HepG2 (cell line): Measurements from ENCODE around the gene NEURL4. TPM values are rescaled to one million over a fixed set of nuclear protein-coding genes. Genes with fewer than 3 reads are reported as not detected.

ENCODE experiments used
- ATAC-seq: fragments of 200-7000 bp; cut with Tn5 transposase; 3 replicates; pipeline ENCODE4 v1.9.1; 2020; ENCODE audit warnings: mild to moderate bottlenecking, moderate library complexity
- BruUV-seq: library from RNA; stranded (reverse); fragments of 400-500 nt; replicated peaks from 2 replicates; lab custom pipeline; 2021; lab: Mats Ljungman, UMichigan
- CTCF ChIA-PET: fragments of 300-600 bp; formaldehyde crosslinking; extraction: SDS; loops from one replicate; lab custom pipeline; 2021; ENCODE audit warnings: low total read pairs, inconsistent platforms, low intra/inter-chr PET ratio; lab: Yijun Ruan, JAX
- POLR2A ChIA-PET: fragments of 350-600 bp; sonication (Branson Sonifier 250); formaldehyde crosslinking; loops from one replicate; lab custom pipeline; 2020; ENCODE audit warnings: antibody characterized with exemption, inconsistent platforms; lab: Yijun Ruan, JAX
- DNase-seq: peaks from one replicate; pipeline ENCODE4 v3.0.0-alpha.2; 2015; ENCODE audit warnings: low spot score
- FAIRE-seq: peaks from 3 replicates; lab custom pipeline; 2011; peaks lifted over from hg19 to GRCh38; lab: Jason Lieb, UNC
- H2AFZ ChIP-seq: one replicate; pipeline ENCODE4 v1.6.1; 2011; ENCODE audit warnings: low read length, inconsistent platforms
- H3K27ac ChIP-seq: fragments of 300-600 bp; 3 replicates; pipeline ENCODE4 v1.8.0; 2011; ENCODE audit warnings: mixed run types, mild to moderate bottlenecking, mixed read lengths, low read length, inconsistent platforms; ENCODE audit not compliant: insufficient read depth; ENCODE audit errors: extremely low read length
- H3K27me3 ChIP-seq, 2 experiments: fragments of 200-600 bp in 1 of 2; 2 replicates in 1 of 2; 3 replicates in 1 of 2; pipeline versions ENCODE4 v1.6.0 to v1.8.0; 2011; ENCODE audit warnings: low read length in 2 of 2, mild to moderate bottlenecking in 2 of 2, moderate library complexity in 2 of 2, inconsistent platforms in 1 of 2; ENCODE audit not compliant: insufficient read depth in 2 of 2, control insufficient read depth in 1 of 2
- H3K36me3 ChIP-seq, 2 experiments: fragments of 200-600 bp in 1 of 2; replicated peaks in 1 of 2; 2 replicates in 1 of 2; 3 replicates in 1 of 2; pipeline versions ENCODE4 v1.5.1 to v1.8.0; 2011; ENCODE audit warnings: low read length in 2 of 2, inconsistent platforms in 1 of 2; ENCODE audit not compliant: insufficient read depth in 2 of 2, control insufficient read depth in 1 of 2
- H3K4me1 ChIP-seq: 2 replicates; pipeline ENCODE4 v1.5.1; 2012; ENCODE audit warnings: low read length, inconsistent platforms; ENCODE audit not compliant: insufficient read depth
- H3K4me2 ChIP-seq: 2 replicates; pipeline ENCODE4 v1.6.0; 2011; ENCODE audit warnings: low read depth, low read length, inconsistent platforms
- H3K4me3 ChIP-seq, 3 experiments: fragments of 200-600 bp in 1 of 3; sonication (generic), shearing (Covaris generic) in 1 of 3; replicated peaks in 1 of 3; 2 replicates each; pipeline ENCODE4 v1.5.1; 2011 to 2016; ENCODE audit warnings: low read length in 3 of 3, inconsistent platforms in 2 of 3, low read depth in 2 of 3, mild to moderate bottlenecking in 2 of 3, control low read depth in 1 of 3, mixed read lengths in 1 of 3; ENCODE audit not compliant: insufficient read depth in 1 of 3
- H3K79me2 ChIP-seq: one replicate; pipeline ENCODE4 v1.6.1; 2011; ENCODE audit warnings: low read length, inconsistent platforms; ENCODE audit not compliant: insufficient read depth
- H3K9ac ChIP-seq: 2 replicates; pipeline ENCODE4 v1.6.0; 2011; ENCODE audit warnings: mild to moderate bottlenecking, low read depth, low read length, inconsistent platforms; ENCODE audit not compliant: insufficient read depth
- H3K9me3 ChIP-seq: 2 replicates; pipeline ENCODE4 v1.5.1; 2012; ENCODE audit warnings: mild to moderate bottlenecking, low read length
- H4K20me1 ChIP-seq: 2 replicates; pipeline ENCODE4 v1.6.0; 2011; ENCODE audit warnings: inconsistent platforms, mild to moderate bottlenecking, low read length, moderate library complexity; ENCODE audit not compliant: insufficient read depth
- ARNTL ChIP-seq: sonication (generic); formaldehyde crosslinking; IDR thresholded peaks from 2 replicates; pipeline ENCODE4 v1.4.0; 2020; ENCODE audit warnings: mild to moderate bottlenecking, missing genetic modification reagents
- BRD4 ChIP-seq: sonication (generic); formaldehyde crosslinking; IDR thresholded peaks from 2 replicates; pipeline ENCODE4 v1.4.0; 2020; ENCODE audit warnings: missing genetic modification reagents
- CBX5 ChIP-seq: sonication (generic); formaldehyde crosslinking; IDR thresholded peaks from 2 replicates; pipeline ENCODE4 v1.4.0; 2020; ENCODE audit warnings: missing genetic modification reagents, borderline replicate concordance
- CHD2 ChIP-seq: IDR thresholded peaks from 2 replicates; pipeline ENCODE4 v1.6.1; 2011; ENCODE audit warnings: low read depth, low read length, improper control_type of control experiment
- MIER2 ChIP-seq: IDR thresholded peaks from 2 replicates; pipeline ENCODE4 v1.6.1; 2016; ENCODE audit warnings: missing biosample characterization, missing genetic modification reagents
- MTF1 ChIP-seq: sonication (generic); formaldehyde crosslinking; IDR thresholded peaks from 2 replicates; pipeline ENCODE4 v1.5.0; 2020; ENCODE audit warnings: missing genetic modification reagents
- SNAPC2 ChIP-seq: sonication (generic); formaldehyde crosslinking; IDR thresholded peaks from 2 replicates; pipeline ENCODE4 v1.8.1; 2022; ENCODE audit warnings: mild to moderate bottlenecking, missing genetic modification reagents
- SNRNP70 ChIP-seq: fragments of 200-400 bp; formaldehyde crosslinking; IDR thresholded peaks from 2 replicates; pipeline ENCODE4 v1.6.1; 2017; ENCODE audit warnings: mild to moderate bottlenecking, low read depth, low read length, moderate library complexity
- SRSF9 ChIP-seq: fragments of 200-400 bp; formaldehyde crosslinking; IDR thresholded peaks from 2 replicates; pipeline ENCODE4 v1.6.1; 2018; ENCODE audit warnings: borderline replicate concordance, mild to moderate bottlenecking, low read depth, low read length; ENCODE audit not compliant: insufficient read depth, poor library complexity, severe bottlenecking
- STAT5B ChIP-seq: sonication (generic); formaldehyde crosslinking; IDR thresholded peaks from 2 replicates; pipeline ENCODE4 v1.4.0; 2020; ENCODE audit warnings: missing genetic modification reagents
- ZKSCAN1 ChIP-seq: fragments of 150-350 bp; IDR thresholded peaks from 2 replicates; pipeline ENCODE4 v1.6.1; 2014; ENCODE audit warnings: low read length
- ZNF121 ChIP-seq: sonication (generic); formaldehyde crosslinking; IDR thresholded peaks from 2 replicates; pipeline ENCODE4 v1.5.0; 2020; ENCODE audit warnings: mild to moderate bottlenecking, missing genetic modification reagents
- ZNF232 ChIP-seq: sonication (generic); formaldehyde crosslinking; IDR thresholded peaks from 2 replicates; pipeline ENCODE4 v1.4.0; 2020; ENCODE audit warnings: missing genetic modification reagents, borderline replicate concordance
- ZNF326 ChIP-seq: sonication (generic); formaldehyde crosslinking; IDR thresholded peaks from 2 replicates; pipeline ENCODE4 v1.4.0; 2020; ENCODE audit warnings: missing genetic modification reagents, borderline replicate concordance
- ZNF552 ChIP-seq: sonication (generic); formaldehyde crosslinking; IDR thresholded peaks from 2 replicates; pipeline ENCODE4 v1.9.0; 2022; ENCODE audit warnings: missing genetic modification reagents, mild to moderate bottlenecking, borderline replicate concordance
- WGBS: methylation state at CpG from one replicate; pipeline ENCODE4 v1.1.6; 2017; ENCODE audit warnings: low lambda C conversion rate; 5-methylcytosine and 5-hydroxymethylcytosine counted together
- in situ Hi-C: cut with HindIII; loops from 2 replicates; pipeline ENCODE4 v1.10.0; 2017; ENCODE audit warnings: low pct_unique_long_range_greater_than_20kb; ENCODE audit not compliant: extremely low pct_ligation_motif_present
- intact Hi-C: fragments of 100-400 bp; cut with micrococcal nuclease; formaldehyde crosslinking; loops from one replicate; pipeline ENCODE4 v1.10.0; 2022; ENCODE audit not compliant: unreplicated experiment
- polyA plus RNA-seq, 8 experiments: library from polyadenylated mRNA; depleted of rRNA in 3 of 8; stranded (reverse) in 7 of 8; unstranded in 1 of 8; fragments of >200 nt; fragmentation: Illumina TruSeq in 4 of 8; extraction: Trizol in 4 of 8; gene quantifications; 2 replicates each; pipeline versions ENCODE4 v1.2.1 to v1.2.3, GENCODE V29; 2011 to 2016; ENCODE audit warnings: low read depth in 4 of 8, missing spikeins in 1 of 8, mixed read lengths in 1 of 8; ENCODE audit not compliant: insufficient read depth in 1 of 8
- total RNA-seq, 5 experiments: library from RNA; depleted of rRNA; stranded (reverse); fragments of >200 nt; fragmentation: Illumina TruSeq; extraction: Trizol; gene quantifications; 2 replicates each; pipeline ENCODE4 v1.2.3, GENCODE V29; 2016; ENCODE audit warnings: low read depth in 1 of 5
- TF ChIP-seq, protein P1 (sequence below): sonication (generic); formaldehyde crosslinking; IDR thresholded peaks from 2 replicates; pipeline ENCODE4 v1.5.0; 2020; ENCODE audit warnings: mild to moderate bottlenecking, missing genetic modification reagents
- TF ChIP-seq, protein P2 (sequence below): sonication (generic); formaldehyde crosslinking; conservative IDR thresholded peaks from 2 replicates; pipeline ENCODE4 v1.8.0; 2022; ENCODE audit warnings: missing genetic modification reagents

Gene NEURL4
- total and polyA plus RNA-seq, 2 of the 13 experiments (the other 11 are each of a cell fraction or from before 2014, with no cell fraction given), result 14.8 to 15.7 TPM

DNA sequence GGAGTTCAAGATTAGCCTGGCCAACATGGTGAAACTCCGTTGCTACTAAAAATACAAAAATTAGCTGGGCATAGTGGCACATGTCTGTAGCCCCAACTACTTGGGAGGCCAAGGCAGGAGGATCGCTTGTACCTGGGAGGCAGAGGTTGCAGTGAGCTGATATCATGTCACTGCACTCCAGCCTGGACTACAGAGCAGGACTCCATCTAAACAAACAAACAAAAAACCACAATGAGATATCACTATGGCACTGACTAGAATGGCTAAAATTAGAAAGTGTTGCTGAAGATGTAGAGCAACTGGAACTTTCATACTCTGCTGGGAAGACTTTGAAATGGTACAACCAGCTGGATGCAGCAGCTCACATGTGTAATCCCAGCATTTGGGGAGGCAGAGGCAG lies 45.2 kb upstream of the NEURL4 start:
- FAIRE-seq (no peak), ATAC-seq (no peak), DNase-seq (no peak)
- ChIA-PET POLR2A (interaction anchor here (1.6 kb wide), 1 partner anchor 29 kb away, joined by 4 read pairs; the partner anchor contains the start of gene TMEM256), CTCF (no interaction called here)
- Histone ChIP-seq H3K4me1 (peaks cover 10% of the 10 kb centered on the region), H3K36me3 (no peaks in the 10 kb centered on the region), H2AFZ (no peak overlapping the region), H3K4me2 (no peak overlapping the region), H3K9me3 (peaks cover 4% of the 10 kb centered on the region; the same call in 1 of the 2 replicates), H3K4me3 (no peak overlapping the region), H3K9ac (no peak overlapping the region), H3K79me2 (no peaks in the 10 kb centered on the region), H4K20me1 (no peaks in the 10 kb centered on the region), H3K27me3 (peaks cover 0 to 10% of the 10 kb centered on the region in 2 experiments; a peak in 3 of 5 replicates), H3K27ac (no peak overlapping the region)
- in situ Hi-C loops, result no loop called here
- intact Hi-C loops, result no loop called here
- TF ChIP-seq, protein P1, sequence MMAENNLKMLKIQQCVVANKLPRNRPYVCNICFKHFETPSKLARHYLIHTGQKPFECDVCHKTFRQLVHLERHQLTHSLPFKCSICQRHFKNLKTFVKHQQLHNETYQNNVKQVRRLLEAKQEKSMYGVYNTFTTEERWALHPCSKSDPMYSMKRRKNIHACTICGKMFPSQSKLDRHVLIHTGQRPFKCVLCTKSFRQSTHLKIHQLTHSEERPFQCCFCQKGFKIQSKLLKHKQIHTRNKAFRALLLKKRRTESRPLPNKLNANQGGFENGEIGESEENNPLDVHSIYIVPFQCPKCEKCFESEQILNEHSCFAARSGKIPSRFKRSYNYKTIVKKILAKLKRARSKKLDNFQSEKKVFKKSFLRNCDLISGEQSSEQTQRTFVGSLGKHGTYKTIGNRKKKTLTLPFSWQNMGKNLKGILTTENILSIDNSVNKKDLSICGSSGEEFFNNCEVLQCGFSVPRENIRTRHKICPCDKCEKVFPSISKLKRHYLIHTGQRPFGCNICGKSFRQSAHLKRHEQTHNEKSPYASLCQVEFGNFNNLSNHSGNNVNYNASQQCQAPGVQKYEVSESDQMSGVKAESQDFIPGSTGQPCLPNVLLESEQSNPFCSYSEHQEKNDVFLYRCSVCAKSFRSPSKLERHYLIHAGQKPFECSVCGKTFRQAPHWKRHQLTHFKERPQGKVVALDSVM (CRISPR knock-in tag), result peak; percentile 62; the same call in 1 of the 2 replicates
- no peak for TF ChIP-seq ZNF121 (CRISPR knock-in tag)
- TF ChIP-seq, protein P2, sequence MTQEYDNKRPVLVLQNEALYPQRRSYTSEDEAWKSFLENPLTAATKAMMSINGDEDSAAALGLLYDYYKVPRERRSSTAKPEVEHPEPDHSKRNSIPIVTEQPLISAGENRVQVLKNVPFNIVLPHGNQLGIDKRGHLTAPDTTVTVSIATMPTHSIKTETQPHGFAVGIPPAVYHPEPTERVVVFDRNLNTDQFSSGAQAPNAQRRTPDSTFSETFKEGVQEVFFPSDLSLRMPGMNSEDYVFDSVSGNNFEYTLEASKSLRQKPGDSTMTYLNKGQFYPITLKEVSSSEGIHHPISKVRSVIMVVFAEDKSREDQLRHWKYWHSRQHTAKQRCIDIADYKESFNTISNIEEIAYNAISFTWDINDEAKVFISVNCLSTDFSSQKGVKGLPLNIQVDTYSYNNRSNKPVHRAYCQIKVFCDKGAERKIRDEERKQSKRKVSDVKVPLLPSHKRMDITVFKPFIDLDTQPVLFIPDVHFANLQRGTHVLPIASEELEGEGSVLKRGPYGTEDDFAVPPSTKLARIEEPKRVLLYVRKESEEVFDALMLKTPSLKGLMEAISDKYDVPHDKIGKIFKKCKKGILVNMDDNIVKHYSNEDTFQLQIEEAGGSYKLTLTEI, result no peak
- no TSS peak for BruUV-seq
- WGBS, result 66% methylated on average over 2 of the region's 2 CpGs

DNA sequence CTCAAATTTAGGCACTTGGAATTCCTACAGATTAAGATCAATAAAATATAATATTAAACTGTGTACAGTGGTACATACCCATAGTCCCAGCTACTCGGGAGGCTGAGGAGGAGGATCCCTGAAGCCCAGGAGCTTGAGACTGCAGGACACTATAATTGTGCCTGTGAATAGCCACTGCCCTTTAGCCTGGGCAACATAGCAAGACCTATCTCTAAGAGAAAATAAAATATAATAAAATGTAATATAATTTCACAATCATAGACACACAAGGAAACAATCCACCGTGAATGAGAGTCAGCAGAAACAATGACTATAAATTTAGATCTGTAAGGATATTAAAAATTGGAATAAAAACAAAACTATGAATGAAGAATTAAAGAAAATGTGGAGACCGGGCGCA lies 41.7 kb upstream of the NEURL4 start:
- no peaks in the 10 kb centered on the region for H3K9me3 ChIP-seq
- 42% methylated on average over 4 of the region's 4 CpGs for WGBS
- H3K79me2 ChIP-seq, result no peaks in the 10 kb centered on the region
- POLR2A ChIA-PET, result interaction anchor here (0.7 to 1.3 kb wide), 2 partner anchors 9 to 33 kb away, joined by 3 to 4 read pairs; partner anchors contain the start of gene TMEM256
- peaks cover 10% of the 10 kb centered on the region for H3K4me1 ChIP-seq
- peaks cover 0 to 14% of the 10 kb centered on the region in 2 experiments; a peak in 3 of 5 replicates for H3K27me3 ChIP-seq
- H3K27ac ChIP-seq, result no peak overlapping the region
- FAIRE-seq (no peak), ATAC-seq (no peak), DNase-seq (no peak)
- in situ Hi-C loops, result no loop called here
- H3K36me3 ChIP-seq, result no peaks in the 10 kb centered on the region
- no peak overlapping the region for H3K4me3 ChIP-seq
- no peak overlapping the region for H3K9ac ChIP-seq
- H2AFZ ChIP-seq, result no peak overlapping the region
- CTCF ChIA-PET, result no interaction called here
- H4K20me1 ChIP-seq, result no peaks in the 10 kb centered on the region
- no peak overlapping the region for H3K4me2 ChIP-seq
- BruUV-seq, result no TSS peak
- intact Hi-C loops, result no loop called here
- TF ChIP-seq SNRNP70 (no peak), BRD4 (CRISPR knock-in tag) (no peak), ZKSCAN1 (no peak), CHD2 (no peak), CBX5 (CRISPR knock-in tag) (no peak), ARNTL (no peak), MIER2 (CRISPR knock-in tag) (no peak), STAT5B (CRISPR knock-in tag) (no peak), SRSF9 (no peak), ZNF232 (no peak), ZNF552 (CRISPR knock-in tag) (no peak), ZNF326 (CRISPR knock-in tag) (no peak), MTF1 (CRISPR knock-in tag) (no peak), SNAPC2 (CRISPR knock-in tag) (no peak)
